GM18870 (cell line): Measurements from ENCODE around the gene KRT17.
"Not testable (repeated sequence)": the region's sequence is repeated elsewhere in the genome, so short reads cannot be mapped to it uniquely, and the experiment has no call there.

Source experiments
- ATAC-seq: cut with Tn5 transposase; IDR thresholded peaks from one replicate; pipeline ENCODE4 v1.9.1; 2021; ENCODE audit warnings: moderate library complexity; ENCODE audit not compliant: unreplicated experiment

The KRT17 gene

DNA sequence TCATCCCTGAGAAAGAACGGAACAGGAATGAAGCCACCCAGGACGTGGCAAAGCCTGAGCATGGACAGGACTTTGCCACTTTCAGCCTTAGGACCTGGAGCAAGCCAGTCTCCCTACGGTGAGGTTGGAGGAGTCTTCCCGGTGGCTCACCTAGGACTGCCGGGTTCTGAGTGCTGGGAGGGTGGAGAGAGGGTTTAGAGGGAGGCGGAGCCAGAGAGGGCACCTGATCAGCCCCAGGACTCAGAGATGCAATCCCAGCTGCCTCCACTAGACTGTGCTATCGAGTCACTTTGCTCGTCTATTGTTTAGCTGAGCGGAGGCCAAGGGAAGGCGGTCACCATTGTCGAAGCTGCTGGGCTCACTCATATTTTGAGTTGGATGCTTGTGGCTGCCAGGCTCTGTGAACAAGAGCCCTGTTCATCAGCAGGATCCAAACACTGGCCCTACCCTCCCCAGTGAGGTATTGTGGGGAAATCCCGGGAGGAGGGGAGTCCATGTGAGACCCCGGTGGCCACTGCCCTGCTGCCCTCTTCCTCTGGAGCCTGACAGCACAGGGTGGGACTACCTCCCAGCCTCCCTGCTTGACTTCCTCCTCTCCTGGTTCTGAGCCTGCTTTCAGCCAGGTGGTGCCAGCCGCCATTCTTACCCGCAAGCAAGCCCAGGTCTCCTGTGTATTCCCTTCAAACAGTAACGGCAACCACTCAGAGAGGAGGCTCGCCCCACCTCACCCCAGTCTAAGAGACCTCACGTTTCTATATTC lies 44.7 kb downstream of the KRT17 start:
- ATAC-seq = no peak

- no peak for ATAC-seq
These were observed 45.4 kb downstream of the KRT17 start for GRCh38 chr17:41578971-41579370.

DNA sequence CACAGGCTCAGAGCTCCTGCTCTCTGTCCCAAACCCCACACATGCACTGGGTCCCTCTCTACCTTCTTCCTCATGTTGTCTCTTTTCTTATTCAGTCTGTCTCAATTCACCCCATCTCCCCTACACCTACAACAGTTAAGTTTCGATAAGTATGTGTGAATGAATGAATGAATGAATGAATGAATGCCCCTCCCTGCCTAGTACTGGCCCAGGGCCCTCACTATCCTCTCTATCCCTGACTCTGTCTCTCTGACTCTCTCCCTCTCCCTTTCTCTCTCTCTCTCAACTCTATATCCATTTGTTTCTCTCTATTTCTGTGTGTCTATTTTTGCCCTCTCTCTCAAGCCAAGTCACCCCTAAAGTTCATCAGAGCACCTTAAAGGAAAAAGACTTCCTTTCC lies 45.8 kb downstream of the KRT17 start:
- no peak for ATAC-seq

DNA sequence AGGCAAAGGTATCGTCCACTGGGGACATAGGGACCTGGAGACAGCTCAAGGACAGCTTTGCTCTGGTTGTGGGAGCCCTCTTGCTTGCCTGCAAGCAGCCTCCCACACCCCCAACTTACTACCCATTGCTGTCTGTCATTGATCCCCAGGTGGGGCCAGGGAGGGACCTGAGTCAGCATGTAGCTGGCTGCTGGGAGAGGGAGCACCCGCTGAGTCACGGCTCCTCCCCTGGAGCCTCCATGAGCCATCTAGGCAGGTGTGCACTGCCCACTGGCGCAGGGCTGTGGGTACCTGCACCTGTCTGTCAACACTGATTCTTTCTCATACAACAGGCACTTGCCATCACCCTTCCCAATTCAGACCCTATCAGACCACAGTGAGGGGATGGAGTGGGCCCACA lies 47.6 kb downstream of the KRT17 start:
- not testable (repeated sequence) for ATAC-seq

GRCh38 chr17:41575336-41575735 lies 49.0 kb downstream of the KRT17 start:
- no peak for ATAC-seq

GRCh38 chr17:41571561-41572434 lies 52.6 kb downstream of the KRT17 start, which contains the start of gene KRT9:
Gene KRT9, minus strand, starts transcription at chr17:41572059. Its CDS starts 67 bp downstream, at chr17:41571992.
- ATAC-seq = no peak
